PC-9 (cell line): ENCODE data around the gene CWC27.

Experiments used
- EZH2 ChIP-seq: fragments of 200-600 bp; sonication (generic); IDR thresholded peaks from 2 replicates; pipeline ENCODE4 v1.8.0; 2017; ENCODE audit warnings: antibody characterized with exemption, low read depth
- TF ChIP-seq, protein P1 (sequence below): fragments of 200-600 bp; sonication (generic); conservative IDR thresholded peaks from 2 replicates; pipeline ENCODE4 v1.6.1; 2017; ENCODE audit warnings: mixed run types, antibody characterized with exemption, mild to moderate bottlenecking, moderate library complexity

DNA sequence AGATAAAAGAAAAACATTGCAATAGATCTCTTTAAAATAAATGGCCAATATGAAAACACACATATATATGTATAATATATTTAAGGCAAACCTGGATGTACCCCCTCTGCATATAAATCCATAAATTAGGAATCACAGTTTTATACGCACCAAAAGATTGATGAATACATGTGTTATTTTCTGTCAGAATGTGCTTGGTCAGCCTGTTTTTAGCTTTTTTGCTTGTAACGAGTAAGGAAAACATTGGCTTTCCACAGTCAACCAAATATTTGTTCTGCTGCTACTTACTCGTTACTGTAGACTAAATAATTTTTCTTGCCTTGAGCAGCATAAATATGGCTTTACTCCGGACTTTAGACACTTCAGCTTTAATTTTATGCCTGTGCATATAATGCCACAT, 173.7 kb downstream of the CWC27 start:
- TF ChIP-seq, protein P1, sequence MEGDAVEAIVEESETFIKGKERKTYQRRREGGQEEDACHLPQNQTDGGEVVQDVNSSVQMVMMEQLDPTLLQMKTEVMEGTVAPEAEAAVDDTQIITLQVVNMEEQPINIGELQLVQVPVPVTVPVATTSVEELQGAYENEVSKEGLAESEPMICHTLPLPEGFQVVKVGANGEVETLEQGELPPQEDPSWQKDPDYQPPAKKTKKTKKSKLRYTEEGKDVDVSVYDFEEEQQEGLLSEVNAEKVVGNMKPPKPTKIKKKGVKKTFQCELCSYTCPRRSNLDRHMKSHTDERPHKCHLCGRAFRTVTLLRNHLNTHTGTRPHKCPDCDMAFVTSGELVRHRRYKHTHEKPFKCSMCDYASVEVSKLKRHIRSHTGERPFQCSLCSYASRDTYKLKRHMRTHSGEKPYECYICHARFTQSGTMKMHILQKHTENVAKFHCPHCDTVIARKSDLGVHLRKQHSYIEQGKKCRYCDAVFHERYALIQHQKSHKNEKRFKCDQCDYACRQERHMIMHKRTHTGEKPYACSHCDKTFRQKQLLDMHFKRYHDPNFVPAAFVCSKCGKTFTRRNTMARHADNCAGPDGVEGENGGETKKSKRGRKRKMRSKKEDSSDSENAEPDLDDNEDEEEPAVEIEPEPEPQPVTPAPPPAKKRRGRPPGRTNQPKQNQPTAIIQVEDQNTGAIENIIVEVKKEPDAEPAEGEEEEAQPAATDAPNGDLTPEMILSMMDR = no peak
- TF ChIP-seq EZH2 = no peak
